ENCODE measurements around the gene ASTN1. TPM values are rescaled to one million over a fixed set of nuclear protein-coding genes. Genes with fewer than 3 reads are reported as not detected.

Gene ASTN1
- total RNA-seq, 1 donor from 2014 or later, result 7.7 TPM

- peaks cover 8% of the 10 kb centered on the region for H3K9me3 Mint-ChIP-seq (ENCODE audit: unreplicated experiment)
- peaks cover 17% of the 10 kb centered on the region for H3K4me1 Mint-ChIP-seq (ENCODE audit: low read depth, unreplicated experiment)
- no peak overlapping the region for H3K27ac Mint-ChIP-seq (ENCODE audit: unreplicated experiment)
- TF ChIP-seq CTCF (IDR thresholded peaks at IDR 0.05; ENCODE audit: partially characterized antibody, unreplicated experiment), result no peak
- no peak for DNase-seq
- no peak overlapping the region for H3K4me3 Mint-ChIP-seq (ENCODE audit: unreplicated experiment)
- peaks cover 4% of the 10 kb centered on the region for H3K36me3 Mint-ChIP-seq (ENCODE audit: unreplicated experiment)
- no peaks in the 10 kb centered on the region for H3K27me3 Mint-ChIP-seq (ENCODE audit: unreplicated experiment)
Observed at GRCh38 chr1:177063648-177064047, 100.9 kb downstream of the ASTN1 start.

- Mint-ChIP-seq H3K4me1 (ENCODE audit: low read depth, unreplicated experiment) (peaks cover 5% of the 10 kb centered on the region), H3K27me3 (ENCODE audit: unreplicated experiment) (no peaks in the 10 kb centered on the region), H3K9me3 (ENCODE audit: unreplicated experiment) (peaks cover 2% of the 10 kb centered on the region), H3K27ac (ENCODE audit: unreplicated experiment) (no peak overlapping the region), H3K36me3 (ENCODE audit: unreplicated experiment) (no peaks in the 10 kb centered on the region), H3K4me3 (ENCODE audit: unreplicated experiment) (no peak overlapping the region)
- DNase-seq, result no peak
- no peak for TF ChIP-seq CTCF (IDR thresholded peaks at IDR 0.05; ENCODE audit: partially characterized antibody, unreplicated experiment)
Observed at GRCh38 chr1:177054542-177054941, 110.0 kb downstream of the ASTN1 start.

GRCh38 chr1:177053648-177054047, 110.9 kb downstream of the ASTN1 start:
- Mint-ChIP-seq H3K36me3 (ENCODE audit: unreplicated experiment) (no peaks in the 10 kb centered on the region), H3K4me3 (ENCODE audit: unreplicated experiment) (no peak overlapping the region), H3K27ac (ENCODE audit: unreplicated experiment) (no peak overlapping the region), H3K27me3 (ENCODE audit: unreplicated experiment) (no peaks in the 10 kb centered on the region), H3K9me3 (ENCODE audit: unreplicated experiment) (peaks cover 2% of the 10 kb centered on the region), H3K4me1 (ENCODE audit: low read depth, unreplicated experiment) (peaks cover 5% of the 10 kb centered on the region)
- TF ChIP-seq CTCF (IDR thresholded peaks at IDR 0.05; ENCODE audit: partially characterized antibody, unreplicated experiment), result no peak
- DNase-seq, result no peak

GRCh38 chr1:177048314-177049069, 116.0 kb downstream of the ASTN1 start:
- TF ChIP-seq CTCF (IDR thresholded peaks at IDR 0.05; ENCODE audit: partially characterized antibody, unreplicated experiment), result no peak
- H3K27me3 Mint-ChIP-seq (ENCODE audit: unreplicated experiment), result peaks cover 2% of the 10 kb centered on the region
- H3K36me3 Mint-ChIP-seq (ENCODE audit: unreplicated experiment), result no peaks in the 10 kb centered on the region
- DNase-seq, result no peak
- peaks cover 1% of the 10 kb centered on the region for H3K4me1 Mint-ChIP-seq (ENCODE audit: low read depth, unreplicated experiment)
- no peak overlapping the region for H3K27ac Mint-ChIP-seq (ENCODE audit: unreplicated experiment)
- no peak overlapping the region for H3K4me3 Mint-ChIP-seq (ENCODE audit: unreplicated experiment)
- peaks cover 7% of the 10 kb centered on the region for H3K9me3 Mint-ChIP-seq (ENCODE audit: unreplicated experiment)

- TF ChIP-seq CTCF (IDR thresholded peaks at IDR 0.05; ENCODE audit: partially characterized antibody, unreplicated experiment), result no peak
- Mint-ChIP-seq H3K27ac (ENCODE audit: unreplicated experiment) (no peak overlapping the region), H3K27me3 (ENCODE audit: unreplicated experiment) (peaks cover 2% of the 10 kb centered on the region), H3K9me3 (ENCODE audit: unreplicated experiment) (peaks cover 5% of the 10 kb centered on the region), H3K36me3 (ENCODE audit: unreplicated experiment) (no peaks in the 10 kb centered on the region), H3K4me3 (ENCODE audit: unreplicated experiment) (no peak overlapping the region), H3K4me1 (ENCODE audit: low read depth, unreplicated experiment) (no peaks in the 10 kb centered on the region)
- DNase-seq, result no peak
Observed at GRCh38 chr1:177045151-177045550, 119.4 kb downstream of the ASTN1 start.

All from glutamatergic neuron (in vitro differentiated cells).